Measurements from ENCODE around the gene SMC6. TPM values are rescaled to one million over a fixed set of nuclear protein-coding genes. Genes with fewer than 3 reads are reported as not detected.

SMC6 gene
- polyA plus RNA-seq, 1 of the 3 experiments (the other 2 are of a cell fraction) = 6.5 TPM

DNA sequence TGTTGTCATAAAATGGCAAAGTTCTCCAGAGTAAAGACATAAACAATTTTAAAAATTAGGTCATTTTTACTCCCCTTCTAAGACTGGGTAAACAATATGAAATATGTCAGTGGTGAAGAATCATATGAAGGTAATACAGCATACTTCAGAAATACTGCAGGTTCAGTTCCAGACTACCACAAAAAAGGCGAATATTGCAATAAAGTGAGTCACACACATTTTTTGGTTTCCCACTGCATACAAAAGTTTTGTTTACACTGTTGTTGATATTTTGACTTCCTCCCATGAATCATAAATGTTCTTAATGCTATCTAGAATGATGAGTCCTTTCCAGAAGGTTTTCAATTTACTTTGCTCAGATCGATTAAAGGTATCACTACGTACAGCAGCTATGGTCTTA, 73.5 kb downstream of the SMC6 start (continued):
- TF ChIP-seq, protein P1, sequence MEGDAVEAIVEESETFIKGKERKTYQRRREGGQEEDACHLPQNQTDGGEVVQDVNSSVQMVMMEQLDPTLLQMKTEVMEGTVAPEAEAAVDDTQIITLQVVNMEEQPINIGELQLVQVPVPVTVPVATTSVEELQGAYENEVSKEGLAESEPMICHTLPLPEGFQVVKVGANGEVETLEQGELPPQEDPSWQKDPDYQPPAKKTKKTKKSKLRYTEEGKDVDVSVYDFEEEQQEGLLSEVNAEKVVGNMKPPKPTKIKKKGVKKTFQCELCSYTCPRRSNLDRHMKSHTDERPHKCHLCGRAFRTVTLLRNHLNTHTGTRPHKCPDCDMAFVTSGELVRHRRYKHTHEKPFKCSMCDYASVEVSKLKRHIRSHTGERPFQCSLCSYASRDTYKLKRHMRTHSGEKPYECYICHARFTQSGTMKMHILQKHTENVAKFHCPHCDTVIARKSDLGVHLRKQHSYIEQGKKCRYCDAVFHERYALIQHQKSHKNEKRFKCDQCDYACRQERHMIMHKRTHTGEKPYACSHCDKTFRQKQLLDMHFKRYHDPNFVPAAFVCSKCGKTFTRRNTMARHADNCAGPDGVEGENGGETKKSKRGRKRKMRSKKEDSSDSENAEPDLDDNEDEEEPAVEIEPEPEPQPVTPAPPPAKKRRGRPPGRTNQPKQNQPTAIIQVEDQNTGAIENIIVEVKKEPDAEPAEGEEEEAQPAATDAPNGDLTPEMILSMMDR (IDR thresholded peaks at IDR 0.05) = no peak
- TF ChIP-seq ELF1 (IDR thresholded peaks at IDR 0.05) = no peak
- TF ChIP-seq FOXJ3 (CRISPR knock-in tag; IDR thresholded peaks at IDR 0.05) = no peak
- TF ChIP-seq RAD21 (IDR thresholded peaks at IDR 0.05; ENCODE audit: low read length) = no peak
- no peak for TF ChIP-seq RCOR1 (IDR thresholded peaks at IDR 0.05; ENCODE audit: low read length)
- TF ChIP-seq, protein P2, sequence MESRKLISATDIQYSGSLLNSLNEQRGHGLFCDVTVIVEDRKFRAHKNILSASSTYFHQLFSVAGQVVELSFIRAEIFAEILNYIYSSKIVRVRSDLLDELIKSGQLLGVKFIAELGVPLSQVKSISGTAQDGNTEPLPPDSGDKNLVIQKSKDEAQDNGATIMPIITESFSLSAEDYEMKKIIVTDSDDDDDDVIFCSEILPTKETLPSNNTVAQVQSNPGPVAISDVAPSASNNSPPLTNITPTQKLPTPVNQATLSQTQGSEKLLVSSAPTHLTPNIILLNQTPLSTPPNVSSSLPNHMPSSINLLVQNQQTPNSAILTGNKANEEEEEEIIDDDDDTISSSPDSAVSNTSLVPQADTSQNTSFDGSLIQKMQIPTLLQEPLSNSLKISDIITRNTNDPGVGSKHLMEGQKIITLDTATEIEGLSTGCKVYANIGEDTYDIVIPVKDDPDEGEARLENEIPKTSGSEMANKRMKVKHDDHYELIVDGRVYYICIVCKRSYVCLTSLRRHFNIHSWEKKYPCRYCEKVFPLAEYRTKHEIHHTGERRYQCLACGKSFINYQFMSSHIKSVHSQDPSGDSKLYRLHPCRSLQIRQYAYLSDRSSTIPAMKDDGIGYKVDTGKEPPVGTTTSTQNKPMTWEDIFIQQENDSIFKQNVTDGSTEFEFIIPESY (IDR thresholded peaks at IDR 0.05; ENCODE audit: borderline replicate concordance, low read depth) = no peak

DNA sequence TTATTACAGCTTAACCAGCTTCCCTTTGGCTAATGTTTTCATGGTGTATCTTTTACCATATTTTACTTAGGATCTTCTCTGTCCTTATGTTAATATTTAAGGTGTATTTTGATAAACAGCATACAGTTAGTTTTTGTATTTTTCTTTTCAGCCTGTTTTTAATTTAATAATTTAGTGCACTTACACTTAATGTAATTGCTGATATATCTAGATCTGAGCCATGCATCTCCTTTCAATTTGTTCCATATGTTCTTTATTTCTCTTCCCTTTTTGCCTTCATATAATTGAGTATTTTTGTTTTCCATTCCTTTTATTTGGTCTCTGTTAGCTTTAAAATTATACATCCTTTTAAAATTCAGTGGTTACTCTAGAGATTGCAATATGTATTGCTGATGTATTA, 78.8 kb downstream of the SMC6 start:
- no peaks in the 10 kb centered on the region for H4K20me1 ChIP-seq (ENCODE audit: insufficient read depth)
- H3K9ac ChIP-seq = no peak overlapping the region
- TF ChIP-seq, protein P3, sequence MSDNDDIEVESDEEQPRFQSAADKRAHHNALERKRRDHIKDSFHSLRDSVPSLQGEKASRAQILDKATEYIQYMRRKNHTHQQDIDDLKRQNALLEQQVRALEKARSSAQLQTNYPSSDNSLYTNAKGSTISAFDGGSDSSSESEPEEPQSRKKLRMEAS (IDR thresholded peaks at IDR 0.05; ENCODE audit: low read depth) = no peak
- TF ChIP-seq CHD2 (IDR thresholded peaks at IDR 0.05; ENCODE audit: low read length, partially characterized antibody) = peak; percentile 55
- TF ChIP-seq, protein P4, sequence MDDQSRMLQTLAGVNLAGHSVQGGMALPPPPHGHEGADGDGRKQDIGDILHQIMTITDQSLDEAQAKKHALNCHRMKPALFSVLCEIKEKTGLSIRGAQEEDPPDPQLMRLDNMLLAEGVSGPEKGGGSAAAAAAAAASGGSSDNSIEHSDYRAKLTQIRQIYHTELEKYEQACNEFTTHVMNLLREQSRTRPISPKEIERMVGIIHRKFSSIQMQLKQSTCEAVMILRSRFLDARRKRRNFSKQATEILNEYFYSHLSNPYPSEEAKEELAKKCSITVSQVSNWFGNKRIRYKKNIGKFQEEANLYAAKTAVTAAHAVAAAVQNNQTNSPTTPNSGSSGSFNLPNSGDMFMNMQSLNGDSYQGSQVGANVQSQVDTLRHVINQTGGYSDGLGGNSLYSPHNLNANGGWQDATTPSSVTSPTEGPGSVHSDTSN (IDR thresholded peaks at IDR 0.05) = no peak
- TF ChIP-seq GATA2 (CRISPR knock-in tag; IDR thresholded peaks at IDR 0.05) = peak; percentile 48
- TF ChIP-seq EP300 (IDR thresholded peaks at IDR 0.05; ENCODE audit: borderline replicate concordance in 1 of 2, low read depth in 1 of 2, low read length in 1 of 2) = peak in 1 of 2 experiments; percentile 76; a peak in 2 of 4 replicates
- TF ChIP-seq, protein P5, sequence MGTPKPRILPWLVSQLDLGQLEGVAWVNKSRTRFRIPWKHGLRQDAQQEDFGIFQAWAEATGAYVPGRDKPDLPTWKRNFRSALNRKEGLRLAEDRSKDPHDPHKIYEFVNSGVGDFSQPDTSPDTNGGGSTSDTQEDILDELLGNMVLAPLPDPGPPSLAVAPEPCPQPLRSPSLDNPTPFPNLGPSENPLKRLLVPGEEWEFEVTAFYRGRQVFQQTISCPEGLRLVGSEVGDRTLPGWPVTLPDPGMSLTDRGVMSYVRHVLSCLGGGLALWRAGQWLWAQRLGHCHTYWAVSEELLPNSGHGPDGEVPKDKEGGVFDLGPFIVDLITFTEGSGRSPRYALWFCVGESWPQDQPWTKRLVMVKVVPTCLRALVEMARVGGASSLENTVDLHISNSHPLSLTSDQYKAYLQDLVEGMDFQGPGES (IDR thresholded peaks at IDR 0.05; ENCODE audit: low read depth, low read length) = no peak
- TF ChIP-seq RCOR1 (IDR thresholded peaks at IDR 0.05; ENCODE audit: low read length) = peak; percentile 51; the same call in 1 of the 2 replicates
- no peak overlapping the region for H2AFZ ChIP-seq (ENCODE audit: low read depth)
- no peak overlapping the region for H3K4me3 ChIP-seq (ENCODE audit: low read depth in 2 of 2, low read length in 1 of 2)
- peaks cover 51 to 52% of the 10 kb centered on the region in 2 experiments for H3K36me3 ChIP-seq (replicated peaks in 1 of 2; ENCODE audit: control insufficient read depth in 1 of 2, insufficient read depth in 2 of 2, low read length in 1 of 2)
- peaks cover 29% of the 10 kb centered on the region for H3F3A ChIP-seq (replicated peaks; ENCODE audit: insufficient read depth)
- ChIA-PET CTCF (interaction anchor here (1.1 to 23.7 kb wide), 9 partner anchors 8 to 1066 kb away, joined by 3 to 471 read pairs (median 8); no protein-coding TSS in a partner anchor), POLR2A (no interaction called here)
- peak overlapping the region in 1 of 2 experiments; percentile 25; a peak in 1 of 4 replicates for H3K27ac ChIP-seq (ENCODE audit: low read depth in 2 of 2, low read length in 1 of 2)
- no peaks in the 10 kb centered on the region for H3K9me2 ChIP-seq
- H3K9me3 ChIP-seq = no peaks in the 10 kb centered on the region
- no peak overlapping the region for H3K4me2 ChIP-seq
- peaks cover 5 to 10% of the 10 kb centered on the region in 2 experiments; a peak in 1 of 4 replicates for H3K4me1 ChIP-seq (ENCODE audit: control insufficient read depth in 1 of 2, insufficient read depth in 2 of 2, low read depth in 1 of 2, low read length in 1 of 2)
- no peaks in the 10 kb centered on the region for H3K27me3 ChIP-seq (ENCODE audit: insufficient read depth)
- no peak for DNase-seq
- no peaks in the 10 kb centered on the region for H3K79me2 ChIP-seq (ENCODE audit: insufficient read depth)
